Endothelial cell of umbilical vein (primary cell): ENCODE results near the gene SLC25A21. TPM values are rescaled to one million over a fixed set of nuclear protein-coding genes. Genes with fewer than 3 reads are reported as not detected.
"Not testable (repeated sequence)": the region's sequence is repeated elsewhere in the genome, so short reads cannot be mapped to it uniquely, and the experiment has no call there.

ENCODE experiments used
- BruUV-seq: library from RNA; stranded (reverse); fragments of 400-500 nt; replicated peaks from 2 replicates; lab custom pipeline; 2021; lab: Mats Ljungman, UMichigan
- CTCF ChIA-PET: fragments of 300-600, 350-600 bp; sonication (Branson Sonifier 250); formaldehyde crosslinking; loops from one replicate; lab custom pipeline; 2021; ENCODE audit warnings: antibody characterized with exemption, inconsistent platforms; lab: Charles Lee
- POLR2A ChIA-PET: fragments of 300-600, 350-600 bp; sonication (Branson Sonifier 250); formaldehyde crosslinking; loops from one replicate; lab custom pipeline; 2021; ENCODE audit warnings: antibody characterized with exemption, inconsistent platforms; lab: Charles Lee
- DNase-seq: peaks from one replicate; pipeline ENCODE4 v3.0.0-alpha.2; 2011; ENCODE audit warnings: low read depth, low spot score
- FAIRE-seq: peaks from 2 replicates; lab custom pipeline; 2011; peaks lifted over from hg19 to GRCh38; lab: Jason Lieb, UNC
- H2AFZ ChIP-seq: 2 replicates; pipeline ENCODE4 v1.6.0; 2012; ENCODE audit warnings: low read depth, low read length, control low read depth, inconsistent platforms
- H3K27ac ChIP-seq: 2 replicates; pipeline ENCODE4 v1.5.1; 2011; ENCODE audit warnings: low read depth, mild to moderate bottlenecking, control low read depth, low read length, moderate library complexity; ENCODE audit not compliant: insufficient read depth
- H3K27me3 ChIP-seq, 2 experiments: 2 replicates each; pipeline versions ENCODE4 v1.6.0 to v1.6.1; 2011; ENCODE audit warnings: low read length in 2 of 2, mixed read lengths in 1 of 2; ENCODE audit not compliant: control insufficient read depth in 2 of 2, insufficient read depth in 2 of 2
- H3K36me3 ChIP-seq, 2 experiments: 2 replicates in 1 of 2; 3 replicates in 1 of 2; pipeline ENCODE4 v1.5.1; 2011; ENCODE audit warnings: low read length in 2 of 2, mild to moderate bottlenecking in 1 of 2, moderate library complexity in 1 of 2; ENCODE audit not compliant: control insufficient read depth in 2 of 2, insufficient read depth in 2 of 2; ENCODE audit errors: extremely low read depth in 1 of 2
- H3K4me1 ChIP-seq: 3 replicates; pipeline ENCODE4 v1.5.1; 2011; ENCODE audit warnings: mild to moderate bottlenecking, low read length; ENCODE audit not compliant: control insufficient read depth, insufficient read depth; ENCODE audit errors: extremely low read depth
- H3K4me2 ChIP-seq: 2 replicates; pipeline ENCODE4 v1.6.1; 2011; ENCODE audit warnings: low read length, control low read depth, mixed read lengths; ENCODE audit not compliant: insufficient read depth
- H3K4me3 ChIP-seq, 3 experiments: fragments of 200-600 bp in 1 of 3; sonication (generic), shearing (Covaris generic) in 1 of 3; replicated peaks in 1 of 3; 2 replicates each; pipeline ENCODE4 v1.5.1; 2011 to 2016; ENCODE audit warnings: control low read depth in 3 of 3, low read length in 3 of 3, mild to moderate bottlenecking in 2 of 3, inconsistent platforms in 1 of 3, low read depth in 1 of 3, moderate library complexity in 1 of 3; ENCODE audit not compliant: insufficient read depth in 1 of 3
- H3K79me2 ChIP-seq: 2 replicates; pipeline ENCODE4 v1.6.0; 2012; ENCODE audit warnings: low read length, inconsistent platforms; ENCODE audit not compliant: control insufficient read depth, insufficient read depth
- H3K9ac ChIP-seq: replicated peaks from 2 replicates; pipeline ENCODE3; 2011; ENCODE audit warnings: low read length, control low read depth; ENCODE audit not compliant: insufficient read depth; ENCODE audit errors: extremely low read depth
- H3K9me1 ChIP-seq: replicated peaks from 3 replicates; pipeline ENCODE4 v1.6.0; 2011; ENCODE audit warnings: mild to moderate bottlenecking, low read length; ENCODE audit not compliant: control insufficient read depth, insufficient read depth; ENCODE audit errors: extremely low read depth
- H3K9me3 ChIP-seq: replicated peaks from 2 replicates; pipeline ENCODE4 v1.5.1; 2012; ENCODE audit warnings: low read length, inconsistent platforms; ENCODE audit not compliant: control insufficient read depth, insufficient read depth
- H4K20me1 ChIP-seq: replicated peaks from 2 replicates; pipeline ENCODE3; 2011; ENCODE audit warnings: mild to moderate bottlenecking, low read length; ENCODE audit not compliant: control insufficient read depth, insufficient read depth; ENCODE audit errors: extremely low read depth
- POLR2AphosphoS5 ChIP-seq: IDR thresholded peaks from 2 replicates; pipeline ENCODE4 v1.6.1; 2012; ENCODE audit warnings: low read depth, mild to moderate bottlenecking, control low read depth, low read length, moderate library complexity; ENCODE audit not compliant: insufficient read depth
- dilution Hi-C: fragments of 300-500 bp; cut with MboI; formaldehyde crosslinking; loops from one replicate; pipeline ENCODE4 v1.15.0; 2019; ENCODE audit warnings: low sequenced_read_pairs; ENCODE audit not compliant: extremely low pct_ligation_motif_present
- intact Hi-C: fragments of 100-400 bp; cut with micrococcal nuclease; formaldehyde crosslinking; loops from one replicate; pipeline ENCODE4 v1.10.0; 2022
- polyA plus RNA-seq, 4 experiments: library from polyadenylated mRNA; depleted of rRNA in 3 of 4; stranded (reverse) in 3 of 4; unstranded in 1 of 4; fragments of >200 nt; gene quantifications; 2 replicates each; pipeline versions ENCODE4 v1.2.1 to v1.2.3, GENCODE V29; 2011 to 2012; ENCODE audit warnings: missing spikeins in 1 of 4
- total RNA-seq: library from RNA; stranded (reverse); gene quantifications from 2 replicates; pipeline ENCODE4 v1.2.3, GENCODE V29; 2021

Gene SLC25A21
- total and polyA plus RNA-seq, 2 donors (not counting 3 experiments of a cell fraction or from before 2014, with no cell fraction given) = 0.98 to 1.4 TPM

GRCh38 chr14:36816481-36816880, 355.9 kb downstream of the SLC25A21 start:
- dilution Hi-C loops = no loop called here

GRCh38 chr14:36814783-36815182, 357.6 kb downstream of the SLC25A21 start:
- intact Hi-C loops, H4K20me1 ChIP-seq, H2AFZ ChIP-seq, H3K4me2 ChIP-seq, H3K79me2 ChIP-seq, H3K36me3 ChIP-seq, H3K9me1 ChIP-seq, H3K9me3 ChIP-seq, H3K27ac ChIP-seq, H3K9ac ChIP-seq, CTCF ChIA-PET, H3K4me3 ChIP-seq, POLR2A ChIA-PET, H3K27me3 ChIP-seq, FAIRE-seq, BruUV-seq, H3K4me1 ChIP-seq, DNase-seq, dilution Hi-C loops: not testable (repeated sequence)

More at GRCh38 chr14:36816481-36816880, 355.9 kb downstream of the SLC25A21 start:
- Histone ChIP-seq H3K27me3 (no peaks in the 10 kb centered on the region), H3K36me3 (no peaks in the 10 kb centered on the region), H3K4me2 (no peak overlapping the region), H4K20me1 (no peaks in the 10 kb centered on the region), H2AFZ (no peak overlapping the region), H3K9me3 (no peaks in the 10 kb centered on the region), H3K79me2 (no peaks in the 10 kb centered on the region), H3K27ac (no peak overlapping the region), H3K9ac (no peak overlapping the region), H3K4me3 (no peak overlapping the region), H3K4me1 (no peaks in the 10 kb centered on the region), H3K9me1 (no peaks in the 10 kb centered on the region)
- POLR2A ChIA-PET = no interaction called here
- no TSS peak for BruUV-seq
- intact Hi-C loops = no loop called here
- CTCF ChIA-PET = no interaction called here
- DNase-seq (no peak), FAIRE-seq (no peak)
- no peak for TF ChIP-seq POLR2AphosphoS5
